GM12878 (cell line): ENCODE results near the gene JMJD7. TPM values are rescaled to one million over a fixed set of nuclear protein-coding genes. Genes with fewer than 3 reads are reported as not detected.

ENCODE experiments used
- ATAC-seq: fragments of 200-7000 bp; cut with Tn5 transposase; 3 replicates; pipeline ENCODE4 v1.9.1; 2020; ENCODE audit warnings: mild to moderate bottlenecking, moderate library complexity
- BruUV-seq: library from RNA; stranded (reverse); fragments of 400-500 nt; replicated peaks from 2 replicates; lab custom pipeline; 2021; lab: Mats Ljungman, UMichigan
- CTCF ChIA-PET: fragments of 300-600 bp; sonication (Branson Sonifier 250); formaldehyde crosslinking; extraction: SDS; loops from one replicate; lab custom pipeline; 2021; ENCODE audit warnings: inconsistent platforms; lab: Yijun Ruan, JAX
- POLR2A ChIA-PET: fragments of 350-600 bp; formaldehyde crosslinking; extraction: SDS; loops from one replicate; lab custom pipeline; 2021; ENCODE audit warnings: inconsistent platforms; lab: Charles Lee
- RAD21 ChIA-PET: fragments of 300-600 bp; sonication (Branson Sonifier 250); formaldehyde crosslinking; loops from one replicate; lab custom pipeline; 2023; ENCODE audit warnings: antibody characterized with exemption; ENCODE audit not compliant: unreplicated experiment; lab: Charles Lee
- SMC1A ChIA-PET: fragments of 300-600 bp; sonication (Branson Sonifier 250); formaldehyde crosslinking; loops from one replicate; lab custom pipeline; 2023; ENCODE audit not compliant: unreplicated experiment, uncharacterized antibody; lab: Charles Lee
- DNase-seq: peaks from one replicate; pipeline ENCODE4 v3.0.0-alpha.2; 2011; ENCODE audit warnings: low read depth, low spot score
- FAIRE-seq: peaks from 3 replicates; lab custom pipeline; 2011; peaks lifted over from hg19 to GRCh38; lab: Jason Lieb, UNC
- H2AFZ ChIP-seq: 2 replicates; pipeline ENCODE4 v1.6.0; 2011; ENCODE audit warnings: low read depth, low read length, control low read depth; ENCODE audit not compliant: control insufficient read depth
- H3K27ac ChIP-seq: 2 replicates; pipeline ENCODE4 v1.5.1; 2011; ENCODE audit warnings: control low read depth; ENCODE audit not compliant: control insufficient read depth, insufficient read depth
- H3K27me3 ChIP-seq, 2 experiments: replicated peaks in 1 of 2; 2 replicates each; pipeline versions ENCODE4 v1.6.0 to v1.6.1; 2011; ENCODE audit warnings: low read length in 1 of 2; ENCODE audit not compliant: control insufficient read depth in 2 of 2, insufficient read depth in 2 of 2
- H3K36me3 ChIP-seq, 2 experiments: 2 replicates each; pipeline ENCODE4 v1.5.1; 2011; ENCODE audit warnings: low read length in 1 of 2; ENCODE audit not compliant: control insufficient read depth in 2 of 2, insufficient read depth in 2 of 2
- H3K4me1 ChIP-seq: 2 replicates; pipeline ENCODE4 v1.6.1; 2011; ENCODE audit warnings: mild to moderate bottlenecking, low read length, moderate library complexity, mixed read lengths; ENCODE audit not compliant: control insufficient read depth, insufficient read depth
- H3K4me2 ChIP-seq: 2 replicates; pipeline ENCODE4 v1.6.0; 2011; ENCODE audit warnings: control low read depth; ENCODE audit not compliant: control insufficient read depth, insufficient read depth
- H3K4me3 ChIP-seq: fragments of 200-600 bp; sonication (generic); 2 replicates; pipeline ENCODE4 v1.5.1; 2016
- H3K79me2 ChIP-seq: 2 replicates; pipeline ENCODE4 v1.6.0; 2011; ENCODE audit warnings: low read length; ENCODE audit not compliant: control insufficient read depth, insufficient read depth
- H3K9ac ChIP-seq: 2 replicates; pipeline ENCODE4 v1.8.0; 2011; ENCODE audit warnings: low read length, control low read depth, mixed read lengths; ENCODE audit not compliant: control insufficient read depth, insufficient read depth
- H3K9me3 ChIP-seq: replicated peaks from 3 replicates; pipeline ENCODE4 v1.5.1; 2011; ENCODE audit warnings: mild to moderate bottlenecking, low read length; ENCODE audit not compliant: control insufficient read depth, insufficient read depth
- H4K20me1 ChIP-seq: 2 replicates; pipeline ENCODE4 v1.6.0; 2011; ENCODE audit not compliant: control insufficient read depth, insufficient read depth
- SMARCA5 ChIP-seq: fragments of 450-650 bp; IDR thresholded peaks from 2 replicates; pipeline ENCODE4 v1.6.1; 2017; ENCODE audit warnings: mild to moderate bottlenecking
- WGBS: methylation state at CpG from one replicate; pipeline ENCODE4 v1.1.6; 2016; ENCODE audit warnings: low lambda C conversion rate; ENCODE audit not compliant: insufficient replicate concordance, insufficient coverage; ENCODE audit errors: missing lambda C conversion rate; 5-methylcytosine and 5-hydroxymethylcytosine counted together
- in situ Hi-C: fragments of 300-500 bp; cut with MboI; formaldehyde crosslinking; loops from 9 replicates; pipeline ENCODE4 v1.14.3; 2018; ENCODE audit warnings: mixed read lengths
- intact Hi-C: fragments of 100-400 bp; cut with micrococcal nuclease; formaldehyde crosslinking; loops from one replicate; pipeline ENCODE4 v1.14.2; 2022; ENCODE audit not compliant: unreplicated experiment
- polyA plus RNA-seq, 11 experiments: library from polyadenylated mRNA; depleted of rRNA in 4 of 11; unstranded in 6 of 11; stranded (reverse) in 5 of 11; fragments of >200 nt; fragmentation: Nextera tagmentation in 4 of 11; fragmentation: Illumina TruSeq in 1 of 11; extraction: Ambion mirVana in 4 of 11; extraction: Trizol in 1 of 11; gene quantifications; 1 replicate in 1 of 11; 2 replicates in 10 of 11; pipeline versions ENCODE4 v1.2.1 to v1.2.3, GENCODE V29; 2011 to 2016; ENCODE audit warnings: inconsistent platforms in 2 of 11, missing spikeins in 2 of 11, low read depth in 1 of 11
- total RNA-seq, 4 experiments: library from RNA; depleted of rRNA in 3 of 4; stranded (reverse); fragments of >200 nt in 3 of 4; fragmentation: Illumina TruSeq in 1 of 4; extraction: Trizol in 1 of 4; gene quantifications; 2 replicates each; pipeline versions ENCODE4 v1.2.1 to v1.2.3, GENCODE V29; 2013 to 2021
- TF ChIP-seq, protein P1 (sequence below): IDR thresholded peaks from 2 replicates; pipeline ENCODE4 v1.6.1; 2012; ENCODE audit warnings: low read depth, low read length, improper control_type of control experiment
- TF ChIP-seq, protein P2 (sequence below): fragments of 450-650 bp; IDR thresholded peaks from 2 replicates; pipeline ENCODE4 v1.6.1; 2016; ENCODE audit warnings: mild to moderate bottlenecking, moderate library complexity, borderline replicate concordance
- TF ChIP-seq, protein P3 (sequence below): fragments of 450-650 bp; IDR thresholded peaks from 2 replicates; pipeline ENCODE4 v1.6.1; 2017; ENCODE audit warnings: mild to moderate bottlenecking, moderate library complexity

JMJD7 gene
- total and polyA plus RNA-seq, 10 of the 15 experiments (the other 5 are each of a cell fraction or from before 2014, with no cell fraction given): 0.79 to 12.2 (median 6.5) TPM

DNA sequence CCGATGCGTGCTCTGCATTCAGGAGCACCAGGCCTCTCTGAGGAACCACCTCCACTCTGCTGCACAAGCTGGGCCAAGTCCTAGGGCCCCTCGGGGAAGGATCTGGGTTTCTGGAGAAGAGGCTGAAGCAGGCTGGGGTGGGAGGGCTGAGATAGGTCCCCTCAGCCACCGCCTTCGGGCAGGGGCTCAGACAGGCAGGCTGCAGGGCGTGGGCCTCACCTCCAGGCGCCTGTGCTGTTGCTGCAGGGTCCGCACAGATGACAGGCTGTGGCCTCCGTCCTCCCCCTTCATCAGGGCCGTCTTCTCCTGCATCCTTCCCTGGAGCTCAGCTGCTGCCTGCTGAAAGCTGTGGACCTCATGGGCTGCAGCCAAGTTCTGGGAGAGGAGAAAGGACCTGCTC lies 25.9 kb downstream of the JMJD7 start:
- ChIA-PET POLR2A (interaction anchor here (0.6 kb wide), 1 partner anchor 73 kb away, joined by 3 read pairs; no protein-coding TSS in a partner anchor), SMC1A (no interaction called here), CTCF (no interaction called here), RAD21 (no interaction called here)
- Histone ChIP-seq H3K4me2 (no peak overlapping the region), H3K4me3 (no peak overlapping the region), H3K36me3 (no peaks in the 10 kb centered on the region), H3K27ac (no peak overlapping the region), H3K9me3 (no peaks in the 10 kb centered on the region), H3K79me2 (no peaks in the 10 kb centered on the region), H4K20me1 (no peaks in the 10 kb centered on the region; the same call in 1 of the 2 replicates), H3K9ac (no peak overlapping the region), H3K4me1 (no peaks in the 10 kb centered on the region), H3K27me3 (no peaks in the 10 kb centered on the region; a peak in 1 of 4 replicates), H2AFZ (no peak overlapping the region)
- TF ChIP-seq, protein P1, sequence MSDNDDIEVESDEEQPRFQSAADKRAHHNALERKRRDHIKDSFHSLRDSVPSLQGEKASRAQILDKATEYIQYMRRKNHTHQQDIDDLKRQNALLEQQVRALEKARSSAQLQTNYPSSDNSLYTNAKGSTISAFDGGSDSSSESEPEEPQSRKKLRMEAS: no peak
- TF ChIP-seq, protein P2, sequence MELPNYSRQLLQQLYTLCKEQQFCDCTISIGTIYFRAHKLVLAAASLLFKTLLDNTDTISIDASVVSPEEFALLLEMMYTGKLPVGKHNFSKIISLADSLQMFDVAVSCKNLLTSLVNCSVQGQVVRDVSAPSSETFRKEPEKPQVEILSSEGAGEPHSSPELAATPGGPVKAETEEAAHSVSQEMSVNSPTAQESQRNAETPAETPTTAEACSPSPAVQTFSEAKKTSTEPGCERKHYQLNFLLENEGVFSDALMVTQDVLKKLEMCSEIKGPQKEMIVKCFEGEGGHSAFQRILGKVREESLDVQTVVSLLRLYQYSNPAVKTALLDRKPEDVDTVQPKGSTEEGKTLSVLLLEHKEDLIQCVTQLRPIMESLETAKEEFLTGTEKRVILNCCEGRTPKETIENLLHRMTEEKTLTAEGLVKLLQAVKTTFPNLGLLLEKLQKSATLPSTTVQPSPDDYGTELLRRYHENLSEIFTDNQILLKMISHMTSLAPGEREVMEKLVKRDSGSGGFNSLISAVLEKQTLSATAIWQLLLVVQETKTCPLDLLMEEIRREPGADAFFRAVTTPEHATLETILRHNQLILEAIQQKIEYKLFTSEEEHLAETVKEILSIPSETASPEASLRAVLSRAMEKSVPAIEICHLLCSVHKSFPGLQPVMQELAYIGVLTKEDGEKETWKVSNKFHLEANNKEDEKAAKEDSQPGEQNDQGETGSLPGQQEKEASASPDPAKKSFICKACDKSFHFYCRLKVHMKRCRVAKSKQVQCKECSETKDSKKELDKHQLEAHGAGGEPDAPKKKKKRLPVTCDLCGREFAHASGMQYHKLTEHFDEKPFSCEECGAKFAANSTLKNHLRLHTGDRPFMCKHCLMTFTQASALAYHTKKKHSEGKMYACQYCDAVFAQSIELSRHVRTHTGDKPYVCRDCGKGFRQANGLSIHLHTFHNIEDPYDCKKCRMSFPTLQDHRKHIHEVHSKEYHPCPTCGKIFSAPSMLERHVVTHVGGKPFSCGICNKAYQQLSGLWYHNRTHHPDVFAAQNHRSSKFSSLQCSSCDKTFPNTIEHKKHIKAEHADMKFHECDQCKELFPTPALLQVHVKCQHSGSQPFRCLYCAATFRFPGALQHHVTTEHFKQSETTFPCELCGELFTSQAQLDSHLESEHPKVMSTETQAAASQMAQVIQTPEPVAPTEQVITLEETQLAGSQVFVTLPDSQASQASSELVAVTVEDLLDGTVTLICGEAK: no peak
- TF ChIP-seq, protein P3, sequence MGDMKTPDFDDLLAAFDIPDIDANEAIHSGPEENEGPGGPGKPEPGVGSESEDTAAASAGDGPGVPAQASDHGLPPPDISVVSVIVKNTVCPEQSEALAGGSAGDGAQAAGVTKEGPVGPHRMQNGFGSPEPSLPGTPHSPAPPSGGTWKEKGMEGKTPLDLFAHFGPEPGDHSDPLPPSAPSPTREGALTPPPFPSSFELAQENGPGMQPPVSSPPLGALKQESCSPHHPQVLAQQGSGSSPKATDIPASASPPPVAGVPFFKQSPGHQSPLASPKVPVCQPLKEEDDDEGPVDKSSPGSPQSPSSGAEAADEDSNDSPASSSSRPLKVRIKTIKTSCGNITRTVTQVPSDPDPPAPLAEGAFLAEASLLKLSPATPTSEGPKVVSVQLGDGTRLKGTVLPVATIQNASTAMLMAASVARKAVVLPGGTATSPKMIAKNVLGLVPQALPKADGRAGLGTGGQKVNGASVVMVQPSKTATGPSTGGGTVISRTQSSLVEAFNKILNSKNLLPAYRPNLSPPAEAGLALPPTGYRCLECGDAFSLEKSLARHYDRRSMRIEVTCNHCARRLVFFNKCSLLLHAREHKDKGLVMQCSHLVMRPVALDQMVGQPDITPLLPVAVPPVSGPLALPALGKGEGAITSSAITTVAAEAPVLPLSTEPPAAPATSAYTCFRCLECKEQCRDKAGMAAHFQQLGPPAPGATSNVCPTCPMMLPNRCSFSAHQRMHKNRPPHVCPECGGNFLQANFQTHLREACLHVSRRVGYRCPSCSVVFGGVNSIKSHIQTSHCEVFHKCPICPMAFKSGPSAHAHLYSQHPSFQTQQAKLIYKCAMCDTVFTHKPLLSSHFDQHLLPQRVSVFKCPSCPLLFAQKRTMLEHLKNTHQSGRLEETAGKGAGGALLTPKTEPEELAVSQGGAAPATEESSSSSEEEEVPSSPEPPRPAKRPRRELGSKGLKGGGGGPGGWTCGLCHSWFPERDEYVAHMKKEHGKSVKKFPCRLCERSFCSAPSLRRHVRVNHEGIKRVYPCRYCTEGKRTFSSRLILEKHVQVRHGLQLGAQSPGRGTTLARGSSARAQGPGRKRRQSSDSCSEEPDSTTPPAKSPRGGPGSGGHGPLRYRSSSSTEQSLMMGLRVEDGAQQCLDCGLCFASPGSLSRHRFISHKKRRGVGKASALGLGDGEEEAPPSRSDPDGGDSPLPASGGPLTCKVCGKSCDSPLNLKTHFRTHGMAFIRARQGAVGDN: no peak
- no peak for TF ChIP-seq SMARCA5
- 43% methylated on average over 10 of the region's 10 CpGs for WGBS
- DNase-seq (no peak), FAIRE-seq (no peak), ATAC-seq (no peak)
- intact Hi-C loops (no loop called here), in situ Hi-C loops (no loop called here)
- no TSS peak for BruUV-seq
